ENCODE measurements around the gene RBM20.
"Not testable (repeated sequence)": the region's sequence is repeated elsewhere in the genome, so short reads cannot be mapped to it uniquely, and the experiment has no call there.

The RBM20 gene

GRCh38 chr10:110656612-110657011, 12.5 kb downstream of the RBM20 start:
- in situ Hi-C loops (cut with HindIII; ENCODE audit: low sequenced_read_pairs), result no loop called here
- TF ChIP-seq CTCF (IDR thresholded peaks at IDR 0.05; ENCODE audit: low read depth, low read length), result no peak
- DNase-seq (ENCODE audit: low read depth, low spot score), result no peak
- no peak overlapping the region for H3K4me3 ChIP-seq (ENCODE audit: low read depth, low read length)

GRCh38 chr10:110657973-110658691, 14.0 kb downstream of the RBM20 start:
- in situ Hi-C loops (cut with HindIII; ENCODE audit: low sequenced_read_pairs), result no loop called here
- no peak for TF ChIP-seq CTCF (IDR thresholded peaks at IDR 0.05; ENCODE audit: low read depth, low read length)
- no peak for DNase-seq (ENCODE audit: low read depth, low spot score)
- no peak overlapping the region for H3K4me3 ChIP-seq (ENCODE audit: low read depth, low read length)

- no peak overlapping the region for H3K4me3 ChIP-seq (ENCODE audit: low read depth, low read length)
- DNase-seq (ENCODE audit: low read depth, low spot score), result no peak
- in situ Hi-C loops (cut with HindIII; ENCODE audit: low sequenced_read_pairs), result no loop called here
- TF ChIP-seq CTCF (IDR thresholded peaks at IDR 0.05; ENCODE audit: low read depth, low read length), result no peak
These were observed 15.4 kb downstream of the RBM20 start for GRCh38 chr10:110659558-110659957.

- in situ Hi-C loops (cut with HindIII; ENCODE audit: low sequenced_read_pairs); H3K4me3 ChIP-seq (ENCODE audit: low read depth, low read length): not testable (repeated sequence)
These were observed 16.2 kb downstream of the RBM20 start for GRCh38 chr10:110660289-110660688.

GRCh38 chr10:110661292-110661691, 17.2 kb downstream of the RBM20 start:
- H3K4me3 ChIP-seq (ENCODE audit: low read depth, low read length), result no peak overlapping the region
- no peak for TF ChIP-seq CTCF (IDR thresholded peaks at IDR 0.05; ENCODE audit: low read depth, low read length)
- in situ Hi-C loops (cut with HindIII; ENCODE audit: low sequenced_read_pairs), result no loop called here
- no peak for DNase-seq (ENCODE audit: low read depth, low spot score)

More at GRCh38 chr10:110660289-110660688, 16.2 kb downstream of the RBM20 start:
- not testable (repeated sequence) for DNase-seq (ENCODE audit: low read depth, low spot score)

GRCh38 chr10:110664483-110665420, 20.6 kb downstream of the RBM20 start:
- no peak overlapping the region for H3K4me3 ChIP-seq (ENCODE audit: low read depth, low read length)

GRCh38 chr10:110666259-110666658, 22.1 kb downstream of the RBM20 start:
- H3K4me3 ChIP-seq (ENCODE audit: low read depth, low read length); DNase-seq (ENCODE audit: low read depth, low spot score); in situ Hi-C loops (cut with HindIII; ENCODE audit: low sequenced_read_pairs): not testable (repeated sequence)

More at GRCh38 chr10:110664483-110665420, 20.6 kb downstream of the RBM20 start:
- no peak for TF ChIP-seq CTCF (IDR thresholded peaks at IDR 0.05; ENCODE audit: low read depth, low read length)
- in situ Hi-C loops (cut with HindIII; ENCODE audit: low sequenced_read_pairs), result no loop called here
- peak; percentile 84 for DNase-seq (ENCODE audit: low read depth, low spot score)
